ENCODE results near the gene GABBR2.

Gene GABBR2

DNA sequence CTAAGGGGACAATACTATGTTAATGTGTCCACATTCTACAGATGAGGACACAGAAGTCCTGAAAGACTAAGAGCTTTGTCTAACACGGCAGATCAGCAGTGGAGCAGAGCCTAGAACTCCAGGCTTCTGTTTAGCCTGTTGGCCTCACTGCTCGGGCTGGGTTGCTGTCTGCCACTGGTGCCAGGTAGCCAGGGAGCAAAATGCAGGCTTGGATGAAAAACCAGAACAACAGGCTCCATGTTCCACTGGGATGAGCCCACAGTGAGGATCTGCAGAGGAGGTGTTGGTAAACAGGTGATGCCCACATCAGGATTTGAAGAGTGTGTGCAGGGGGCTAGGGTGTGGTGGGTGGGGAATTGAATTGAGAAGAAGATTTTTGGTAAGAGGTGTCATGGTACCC, 339.3 kb downstream of the GABBR2 start:
- Histone ChIP-seq H3K79me1 (ENCODE audit: low read length) (no peaks in the 10 kb centered on the region), H2AFZ (ENCODE audit: insufficient read depth, low read length, poor library complexity) (no peak overlapping the region), H3K79me2 (ENCODE audit: control insufficient read depth, insufficient read depth, low read length, poor library complexity) (no peaks in the 10 kb centered on the region), H3K18ac (ENCODE audit: low read length) (no peak overlapping the region), H3K4me2 (ENCODE audit: low read length) (no peak overlapping the region), H3K27ac (ENCODE audit: low read depth, low read length) (no peak overlapping the region), H3K9me3 (ENCODE audit: insufficient read depth, low read depth, low read length) (no peaks in the 10 kb centered on the region), H3K4ac (ENCODE audit: low read depth, low read length) (no peak overlapping the region), H4K8ac (ENCODE audit: low read depth, low read length) (no peak overlapping the region), H4K91ac (ENCODE audit: low read depth, low read length) (no peak overlapping the region), H4K12ac (ENCODE audit: low read depth, low read length) (no peak overlapping the region), H3K4me3 (ENCODE audit: low read depth, low read length) (no peak overlapping the region), H3K36me3 (ENCODE audit: control insufficient read depth in 1 of 2, insufficient read depth in 2 of 2, low read length in 2 of 2) (no peaks in the 10 kb centered on the region), H2BK120ac (ENCODE audit: insufficient read depth, low read length, poor library complexity) (no peak overlapping the region), H2BK12ac (ENCODE audit: low read length) (no peak overlapping the region), H3K27me3 (ENCODE audit: insufficient read depth, low read length) (no peaks in the 10 kb centered on the region), H3K14ac (ENCODE audit: low read length) (no peak overlapping the region), H2AK5ac (ENCODE audit: low read length) (no peak overlapping the region), H3K9ac (ENCODE audit: low read length) (no peak overlapping the region), H3K4me1 (ENCODE audit: control insufficient read depth in 1 of 2, insufficient read depth in 2 of 2, low read length in 2 of 2) (peaks cover 0 to 2% of the 10 kb centered on the region in 2 experiments), H2BK5ac (ENCODE audit: low read depth, low read length, poor library complexity) (no peak overlapping the region), H3K23ac (ENCODE audit: low read length) (no peak overlapping the region)
- DNase-seq = no peak
- WGBS (ENCODE audit: extremely low coverage, insufficient coverage, insufficient read length) = no CpG with 5 or more reads among the region's 2 CpGs

DNA sequence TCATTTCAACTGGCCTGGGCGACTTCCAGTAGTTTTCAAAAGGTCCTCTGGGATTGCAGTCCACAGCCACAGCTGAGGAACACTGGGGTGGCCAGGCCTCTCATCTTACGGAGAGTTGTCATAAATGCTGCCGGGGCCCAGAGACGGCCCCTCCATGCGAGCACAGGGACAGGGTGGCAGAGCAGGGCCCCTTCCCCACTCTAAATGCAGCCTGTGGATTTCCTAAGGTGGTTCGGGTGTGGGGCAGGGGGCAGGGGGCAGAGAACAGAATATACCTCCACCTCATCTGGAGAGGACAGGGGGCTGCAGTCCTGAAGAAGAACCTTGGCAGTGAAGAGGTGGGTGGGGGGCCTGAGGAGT, 339.7 kb downstream of the GABBR2 start:
- no peaks in the 10 kb centered on the region for H3K4me1 ChIP-seq (ENCODE audit: control insufficient read depth in 1 of 2, insufficient read depth in 2 of 2, low read length in 2 of 2)
- H4K12ac ChIP-seq (ENCODE audit: low read depth, low read length) = no peak overlapping the region
- H3K4me3 ChIP-seq (ENCODE audit: low read depth, low read length) = no peak overlapping the region
- no peak overlapping the region for H2BK12ac ChIP-seq (ENCODE audit: low read length)
- no peak overlapping the region for H3K14ac ChIP-seq (ENCODE audit: low read length)
- H2BK120ac ChIP-seq (ENCODE audit: insufficient read depth, low read length, poor library complexity) = no peak overlapping the region
- no peak overlapping the region for H3K9ac ChIP-seq (ENCODE audit: low read length)
- H2AFZ ChIP-seq (ENCODE audit: insufficient read depth, low read length, poor library complexity) = no peak overlapping the region
- no peak overlapping the region for H3K4me2 ChIP-seq (ENCODE audit: low read length)
- DNase-seq = no peak
- no peak overlapping the region for H3K27ac ChIP-seq (ENCODE audit: low read depth, low read length)
- no peaks in the 10 kb centered on the region for H3K27me3 ChIP-seq (ENCODE audit: insufficient read depth, low read length)
- no peaks in the 10 kb centered on the region for H3K79me1 ChIP-seq (ENCODE audit: low read length)
- H2BK5ac ChIP-seq (ENCODE audit: low read depth, low read length, poor library complexity) = no peak overlapping the region
- no peak overlapping the region for H3K23ac ChIP-seq (ENCODE audit: low read length)
- no peak overlapping the region for H3K18ac ChIP-seq (ENCODE audit: low read length)
- no peak overlapping the region for H3K4ac ChIP-seq (ENCODE audit: low read depth, low read length)
- no peak overlapping the region for H4K91ac ChIP-seq (ENCODE audit: low read depth, low read length)
- no peak overlapping the region for H4K8ac ChIP-seq (ENCODE audit: low read depth, low read length)
- no CpG with 5 or more reads among the region's 6 CpGs for WGBS (ENCODE audit: extremely low coverage, insufficient coverage, insufficient read length)
- no peaks in the 10 kb centered on the region for H3K36me3 ChIP-seq (ENCODE audit: control insufficient read depth in 1 of 2, insufficient read depth in 2 of 2, low read length in 2 of 2)
- no peak overlapping the region for H2AK5ac ChIP-seq (ENCODE audit: low read length)
- H3K9me3 ChIP-seq (ENCODE audit: insufficient read depth, low read depth, low read length) = no peaks in the 10 kb centered on the region
- H3K79me2 ChIP-seq (ENCODE audit: control insufficient read depth, insufficient read depth, low read length, poor library complexity) = no peaks in the 10 kb centered on the region

DNA sequence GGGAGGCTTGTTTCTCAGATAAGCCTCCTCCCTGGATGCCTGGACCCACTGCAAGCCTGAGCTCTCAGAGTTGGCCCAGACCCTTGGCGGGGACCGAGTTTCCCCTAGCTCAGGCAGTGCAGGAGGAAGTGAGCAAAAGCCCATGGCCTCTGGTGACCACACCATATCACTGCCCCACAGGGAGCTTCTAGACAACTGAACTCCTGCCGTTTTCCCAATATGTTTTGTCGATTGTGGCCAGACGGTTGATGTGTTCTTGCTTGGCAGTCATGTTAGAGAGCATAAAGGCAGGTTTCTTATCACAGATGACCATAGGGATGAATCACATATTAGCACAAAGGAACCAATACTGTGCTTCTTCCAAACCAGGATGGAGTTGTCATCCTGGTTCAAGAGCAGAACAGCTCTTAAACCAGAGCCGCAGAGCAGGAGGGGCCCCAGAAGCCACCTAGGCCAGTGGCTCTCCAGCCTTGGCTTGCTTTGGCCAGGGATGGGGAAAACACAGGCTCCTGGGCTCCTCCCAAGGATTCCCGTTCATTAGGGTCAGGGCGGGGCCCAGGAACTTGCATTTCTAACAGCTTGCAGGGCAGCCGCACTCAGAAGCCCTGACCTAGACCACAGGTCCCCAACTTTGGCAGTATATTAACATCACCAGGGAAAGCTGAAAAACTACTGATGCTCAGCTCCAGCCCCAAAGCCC, 340.2 kb downstream of the GABBR2 start:
- Histone ChIP-seq H2BK120ac (ENCODE audit: insufficient read depth, low read length, poor library complexity) (no peak overlapping the region), H3K4me2 (ENCODE audit: low read length) (no peak overlapping the region), H3K27me3 (ENCODE audit: insufficient read depth, low read length) (no peaks in the 10 kb centered on the region), H2BK5ac (ENCODE audit: low read depth, low read length, poor library complexity) (no peak overlapping the region), H3K27ac (ENCODE audit: low read depth, low read length) (no peak overlapping the region), H3K36me3 (ENCODE audit: control insufficient read depth in 1 of 2, insufficient read depth in 2 of 2, low read length in 2 of 2) (no peaks in the 10 kb centered on the region), H4K8ac (ENCODE audit: low read depth, low read length) (no peak overlapping the region), H3K18ac (ENCODE audit: low read length) (no peak overlapping the region), H3K79me2 (ENCODE audit: control insufficient read depth, insufficient read depth, low read length, poor library complexity) (no peaks in the 10 kb centered on the region), H3K9me3 (ENCODE audit: insufficient read depth, low read depth, low read length) (no peaks in the 10 kb centered on the region), H3K4ac (ENCODE audit: low read depth, low read length) (no peak overlapping the region), H2AFZ (ENCODE audit: insufficient read depth, low read length, poor library complexity) (no peak overlapping the region), H2AK5ac (ENCODE audit: low read length) (no peak overlapping the region), H3K23ac (ENCODE audit: low read length) (no peak overlapping the region), H3K4me3 (ENCODE audit: low read depth, low read length) (no peak overlapping the region), H4K91ac (ENCODE audit: low read depth, low read length) (no peak overlapping the region), H3K4me1 (ENCODE audit: control insufficient read depth in 1 of 2, insufficient read depth in 2 of 2, low read length in 2 of 2) (no peaks in the 10 kb centered on the region), H3K9ac (ENCODE audit: low read length) (no peak overlapping the region), H3K79me1 (ENCODE audit: low read length) (no peaks in the 10 kb centered on the region), H4K12ac (ENCODE audit: low read depth, low read length) (no peak overlapping the region), H3K14ac (ENCODE audit: low read length) (no peak overlapping the region), H2BK12ac (ENCODE audit: low read length) (no peak overlapping the region)
- WGBS (ENCODE audit: extremely low coverage, insufficient coverage, insufficient read length) = no CpG with 5 or more reads among the region's 9 CpGs
- DNase-seq = no peak

DNA sequence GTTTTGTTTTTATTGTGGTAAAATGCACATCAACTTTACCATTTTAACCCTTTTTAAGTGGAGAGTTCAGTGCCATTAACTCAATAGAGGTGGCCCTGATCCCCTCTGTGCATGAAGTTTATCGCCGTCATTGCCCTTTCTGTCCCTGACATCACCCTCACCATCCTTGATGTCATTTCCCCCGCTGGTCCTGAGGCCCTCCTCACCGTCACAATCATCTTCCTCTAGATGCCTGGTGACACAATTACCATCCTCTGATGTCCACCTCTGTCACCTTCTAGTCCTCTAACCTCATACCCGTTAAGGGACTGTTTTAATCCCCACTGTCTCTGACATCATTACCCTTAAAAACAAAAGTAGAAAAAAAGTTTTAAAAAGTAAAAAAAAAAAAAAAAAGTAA, 340.8 kb downstream of the GABBR2 start:
- no peak for DNase-seq
- Histone ChIP-seq H3K4me1 (ENCODE audit: control insufficient read depth in 1 of 2, insufficient read depth in 2 of 2, low read length in 2 of 2) (no peaks in the 10 kb centered on the region), H3K23ac (ENCODE audit: low read length) (no peak overlapping the region), H3K9ac (ENCODE audit: low read length) (no peak overlapping the region), H3K18ac (ENCODE audit: low read length) (no peak overlapping the region), H3K4ac (ENCODE audit: low read depth, low read length) (no peak overlapping the region), H3K4me3 (ENCODE audit: low read depth, low read length) (no peak overlapping the region), H2BK12ac (ENCODE audit: low read length) (no peak overlapping the region), H2BK5ac (ENCODE audit: low read depth, low read length, poor library complexity) (no peak overlapping the region), H3K79me1 (ENCODE audit: low read length) (no peaks in the 10 kb centered on the region), H3K9me3 (ENCODE audit: insufficient read depth, low read depth, low read length) (no peaks in the 10 kb centered on the region), H4K91ac (ENCODE audit: low read depth, low read length) (no peak overlapping the region), H4K12ac (ENCODE audit: low read depth, low read length) (no peak overlapping the region), H2AK5ac (ENCODE audit: low read length) (no peak overlapping the region), H4K8ac (ENCODE audit: low read depth, low read length) (no peak overlapping the region), H3K4me2 (ENCODE audit: low read length) (no peak overlapping the region), H2BK120ac (ENCODE audit: insufficient read depth, low read length, poor library complexity) (no peak overlapping the region), H3K79me2 (ENCODE audit: control insufficient read depth, insufficient read depth, low read length, poor library complexity) (no peaks in the 10 kb centered on the region), H3K14ac (ENCODE audit: low read length) (no peak overlapping the region), H3K27me3 (ENCODE audit: insufficient read depth, low read length) (no peaks in the 10 kb centered on the region), H3K36me3 (ENCODE audit: control insufficient read depth in 1 of 2, insufficient read depth in 2 of 2, low read length in 2 of 2) (no peaks in the 10 kb centered on the region), H2AFZ (ENCODE audit: insufficient read depth, low read length, poor library complexity) (no peak overlapping the region), H3K27ac (ENCODE audit: low read depth, low read length) (no peak overlapping the region)
- WGBS (ENCODE audit: extremely low coverage, insufficient coverage, insufficient read length) = no CpG with 5 or more reads among the region's 5 CpGs

Measured in trophoblast cell (in vitro differentiated cells and primary cell).